Chondrocyte (in vitro differentiated cells): ENCODE data around the gene TMEM52B. TPM values are rescaled to one million over a fixed set of nuclear protein-coding genes. Genes with fewer than 3 reads are reported as not detected.

ENCODE experiments used
- DNase-seq: peaks from one replicate; pipeline ENCODE4 v3.0.0; 2021; ENCODE audit warnings: mixed read lengths, low spot score
- H3K27ac Mint-ChIP-seq: one replicate; pipeline ENCODE4 v1.8.0; 2021; ENCODE audit warnings: mild to moderate bottlenecking, moderate library complexity, mixed read lengths; ENCODE audit not compliant: unreplicated experiment
- H3K27me3 Mint-ChIP-seq: 2 replicates; pipeline ENCODE4 v1.8.0; 2021; ENCODE audit warnings: low read depth, mixed read lengths
- H3K36me3 Mint-ChIP-seq: 2 replicates; pipeline ENCODE4 v1.8.0; 2021; ENCODE audit warnings: low read depth, mixed read lengths
- H3K4me1 Mint-ChIP-seq: 2 replicates; pipeline ENCODE4 v1.8.0; 2021; ENCODE audit warnings: low read depth, mild to moderate bottlenecking, mixed read lengths
- H3K4me3 Mint-ChIP-seq: one replicate; pipeline ENCODE4 v1.8.0; 2021; ENCODE audit warnings: mild to moderate bottlenecking, moderate library complexity, mixed read lengths; ENCODE audit not compliant: unreplicated experiment
- H3K9me3 Mint-ChIP-seq: 2 replicates; pipeline ENCODE4 v1.8.0; 2021; ENCODE audit warnings: low read depth, mixed read lengths
- total RNA-seq: library from RNA; stranded (reverse); gene quantifications from 3 replicates; pipeline ENCODE4 v1.2.1, GENCODE V29; 2021
- TF ChIP-seq, protein P1 (sequence below): fragments of 200-600 bp; sonication (generic); IDR thresholded peaks from 2 replicates; pipeline ENCODE4 v1.5.0; 2021; ENCODE audit warnings: antibody characterized with exemption, mild to moderate bottlenecking, moderate library complexity

The TMEM52B gene
- total RNA-seq, 1 donor from 2014 or later = not detected

GRCh38 chr12:10226731-10227130, 47.9 kb downstream of the TMEM52B start:
- Mint-ChIP-seq H3K9me3 (no peaks in the 10 kb centered on the region), H3K4me3 (no peak overlapping the region), H3K36me3 (peaks cover 29% of the 10 kb centered on the region)

DNA sequence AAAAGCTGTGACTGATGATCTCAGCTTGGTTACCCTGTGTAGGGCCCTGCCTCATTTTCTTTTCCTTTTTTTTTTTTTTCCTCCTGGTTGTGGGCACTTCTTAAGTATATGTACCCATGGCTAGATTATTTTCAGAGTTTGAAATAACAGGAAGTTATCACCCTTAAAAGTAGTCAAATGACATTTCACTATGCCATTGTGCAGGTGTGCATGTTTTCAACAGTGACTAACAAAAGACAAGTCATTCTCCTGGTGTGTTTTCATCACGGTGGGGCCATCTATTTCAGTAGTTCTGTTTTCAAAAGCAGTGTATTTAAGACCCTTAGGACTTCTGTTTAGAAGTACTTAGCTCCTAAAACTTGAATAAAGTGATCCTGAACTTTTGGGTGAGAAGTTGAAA, 48.8 kb downstream of the TMEM52B start:
- Mint-ChIP-seq H3K27ac (no peak overlapping the region), H3K4me1 (no peaks in the 10 kb centered on the region), H3K9me3 (no peaks in the 10 kb centered on the region), H3K4me3 (no peak overlapping the region), H3K36me3 (peaks cover 20% of the 10 kb centered on the region), H3K27me3 (no peaks in the 10 kb centered on the region)
- TF ChIP-seq, protein P1, sequence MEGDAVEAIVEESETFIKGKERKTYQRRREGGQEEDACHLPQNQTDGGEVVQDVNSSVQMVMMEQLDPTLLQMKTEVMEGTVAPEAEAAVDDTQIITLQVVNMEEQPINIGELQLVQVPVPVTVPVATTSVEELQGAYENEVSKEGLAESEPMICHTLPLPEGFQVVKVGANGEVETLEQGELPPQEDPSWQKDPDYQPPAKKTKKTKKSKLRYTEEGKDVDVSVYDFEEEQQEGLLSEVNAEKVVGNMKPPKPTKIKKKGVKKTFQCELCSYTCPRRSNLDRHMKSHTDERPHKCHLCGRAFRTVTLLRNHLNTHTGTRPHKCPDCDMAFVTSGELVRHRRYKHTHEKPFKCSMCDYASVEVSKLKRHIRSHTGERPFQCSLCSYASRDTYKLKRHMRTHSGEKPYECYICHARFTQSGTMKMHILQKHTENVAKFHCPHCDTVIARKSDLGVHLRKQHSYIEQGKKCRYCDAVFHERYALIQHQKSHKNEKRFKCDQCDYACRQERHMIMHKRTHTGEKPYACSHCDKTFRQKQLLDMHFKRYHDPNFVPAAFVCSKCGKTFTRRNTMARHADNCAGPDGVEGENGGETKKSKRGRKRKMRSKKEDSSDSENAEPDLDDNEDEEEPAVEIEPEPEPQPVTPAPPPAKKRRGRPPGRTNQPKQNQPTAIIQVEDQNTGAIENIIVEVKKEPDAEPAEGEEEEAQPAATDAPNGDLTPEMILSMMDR = no peak
- no peak for DNase-seq

More at GRCh38 chr12:10226731-10227130, 47.9 kb downstream of the TMEM52B start:
- Mint-ChIP-seq H3K27me3 (no peaks in the 10 kb centered on the region), H3K4me1 (no peaks in the 10 kb centered on the region), H3K27ac (no peak overlapping the region)
- no peak for DNase-seq
- TF ChIP-seq, protein P1 = no peak

DNA sequence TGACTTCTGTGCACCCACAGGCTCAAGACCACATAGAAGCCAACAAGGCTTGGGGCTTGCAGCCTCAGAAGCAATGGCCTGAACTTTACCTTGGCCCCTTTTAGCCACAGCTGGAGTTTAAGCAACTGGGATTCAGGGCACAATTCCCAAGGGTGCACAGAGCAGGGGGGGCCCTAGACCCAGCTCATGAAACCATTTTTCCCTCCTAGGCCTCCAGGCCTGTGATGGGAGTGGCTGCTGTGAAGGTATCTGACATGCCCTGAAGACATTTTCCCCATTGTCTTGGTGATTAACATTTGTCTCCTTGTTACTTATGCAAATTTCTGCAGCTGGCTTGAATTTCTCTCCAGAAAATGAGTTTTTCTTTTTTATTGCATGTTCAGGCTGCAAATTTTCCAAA, 55.7 kb downstream of the TMEM52B start:
- Mint-ChIP-seq H3K9me3 (peaks cover 9% of the 10 kb centered on the region), H3K4me1 (no peaks in the 10 kb centered on the region), H3K27me3 (no peaks in the 10 kb centered on the region), H3K4me3 (no peak overlapping the region), H3K36me3 (no peaks in the 10 kb centered on the region), H3K27ac (no peak overlapping the region)
- TF ChIP-seq, protein P1 = no peak
- no peak for DNase-seq

DNA sequence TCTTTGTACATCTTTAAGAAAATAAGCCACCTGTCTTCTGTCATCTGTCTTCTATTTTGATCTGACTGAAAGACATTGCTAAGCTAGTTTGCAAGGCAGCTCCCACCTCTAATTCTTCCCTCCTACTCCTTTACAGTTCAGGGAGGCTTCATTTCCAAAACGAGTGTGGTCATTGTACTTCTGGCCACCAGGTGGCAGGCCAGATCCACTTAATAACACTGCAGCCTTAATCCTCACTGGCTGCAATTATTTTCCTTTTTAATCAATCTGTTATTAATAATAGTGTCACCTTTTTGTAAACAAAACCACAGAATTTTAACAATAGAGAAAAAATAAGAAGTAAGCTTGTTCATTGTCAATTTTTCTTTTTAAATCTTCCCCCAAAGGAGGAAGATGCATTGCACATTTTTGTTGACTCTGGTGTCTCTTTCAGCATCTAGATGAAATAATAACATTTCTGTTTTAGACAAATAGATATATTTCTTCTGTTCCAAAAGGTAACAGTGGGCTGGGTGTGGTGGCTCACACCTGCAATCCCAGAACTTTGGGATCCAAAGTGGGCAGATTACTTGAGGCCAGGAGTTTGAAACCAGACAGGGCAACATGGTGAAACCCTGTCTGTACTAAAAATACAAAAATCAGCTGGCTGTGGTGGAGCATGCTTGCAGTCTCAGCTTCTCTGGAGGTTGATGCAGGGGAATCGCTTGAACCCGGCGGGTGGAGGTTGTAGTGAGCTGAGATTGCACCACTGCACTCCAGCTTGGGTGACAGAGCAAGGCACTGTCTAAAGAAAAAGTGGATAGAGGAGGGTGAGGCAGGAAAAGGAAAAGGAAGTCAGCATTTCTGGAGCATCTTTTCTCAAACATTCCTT, 57.2 kb downstream of the TMEM52B start:
- no peaks in the 10 kb centered on the region for H3K27me3 Mint-ChIP-seq
- H3K4me3 Mint-ChIP-seq = no peak overlapping the region
- TF ChIP-seq, protein P1 = peak; percentile 97
- H3K27ac Mint-ChIP-seq = no peak overlapping the region
- no peaks in the 10 kb centered on the region for H3K4me1 Mint-ChIP-seq
- no peak for DNase-seq
- H3K36me3 Mint-ChIP-seq = no peaks in the 10 kb centered on the region
- H3K9me3 Mint-ChIP-seq = peaks cover 9% of the 10 kb centered on the region

DNA sequence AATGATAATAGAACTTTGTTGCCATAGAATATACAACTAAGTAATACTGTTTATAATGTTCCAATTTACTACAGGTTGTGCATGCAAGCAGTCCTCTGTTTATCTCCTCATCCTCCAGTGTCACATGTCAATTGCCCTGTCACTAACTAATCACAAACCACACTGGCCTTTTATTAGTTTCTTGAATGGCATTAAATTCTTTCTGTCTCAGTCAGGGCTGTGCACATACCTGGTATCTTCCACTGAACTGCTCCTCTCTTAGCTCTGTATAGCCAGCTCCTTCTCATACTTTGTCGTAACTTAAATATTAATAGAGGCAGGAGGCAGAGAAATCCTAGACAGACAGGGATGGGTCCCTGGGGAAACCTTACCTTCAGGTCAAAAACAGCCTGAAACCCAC, 57.9 kb downstream of the TMEM52B start:
- Mint-ChIP-seq H3K27me3 (no peaks in the 10 kb centered on the region), H3K9me3 (peaks cover 9% of the 10 kb centered on the region), H3K4me3 (no peak overlapping the region), H3K27ac (no peak overlapping the region), H3K4me1 (no peaks in the 10 kb centered on the region), H3K36me3 (no peaks in the 10 kb centered on the region)
- no peak for DNase-seq
- TF ChIP-seq, protein P1 = no peak
